NCI-H774 (cell line): ENCODE results near the gene STK10.

ENCODE experiments used
- DNase-seq: peaks from one replicate; lab custom pipeline; 2025; lab: John Stamatoyannopoulos, UW

Gene STK10

DNA sequence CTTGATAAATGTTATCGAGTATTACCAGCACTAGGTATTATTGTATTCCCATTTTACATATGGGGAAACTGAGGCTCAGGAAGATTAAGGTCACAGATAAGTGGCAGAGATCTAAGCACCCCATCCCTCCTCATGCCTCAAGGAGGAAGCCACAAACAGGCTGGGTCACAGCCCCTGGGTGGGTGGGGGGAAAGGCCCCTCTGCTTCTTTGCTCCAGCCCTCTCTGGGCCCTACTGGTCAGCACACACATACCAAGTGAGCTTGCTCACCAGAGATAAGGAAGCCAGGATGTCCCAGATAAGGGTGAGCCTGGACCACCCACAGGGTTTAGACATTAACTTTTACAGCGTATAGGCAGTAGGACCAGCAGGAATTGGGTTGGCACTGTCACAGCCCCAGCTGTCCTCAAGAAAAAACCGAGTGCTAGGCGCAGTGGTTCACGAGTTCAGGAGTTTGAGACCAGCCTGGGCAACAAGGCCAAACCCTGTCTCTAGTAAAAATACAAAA, 45.3 kb downstream of the STK10 start:
- no peak for DNase-seq

DNA sequence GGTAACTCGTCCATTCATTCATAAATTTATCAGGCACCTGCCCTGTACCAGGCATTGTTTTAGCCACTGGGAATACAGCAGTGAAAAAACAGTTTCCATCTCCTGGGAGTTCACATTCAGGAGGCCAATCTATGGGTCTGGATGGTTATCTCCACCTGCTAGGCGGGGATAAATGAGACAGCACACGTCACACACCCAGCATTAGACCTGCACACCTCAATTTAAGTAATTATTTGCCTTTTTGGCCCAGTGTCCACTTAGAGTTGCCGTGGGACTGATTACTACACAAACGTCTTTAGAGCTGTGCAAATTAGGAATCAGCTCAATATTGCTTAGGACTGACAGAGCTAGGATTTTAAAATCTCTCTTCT, 46.1 kb downstream of the STK10 start:
- peak; percentile 65 for DNase-seq

DNA sequence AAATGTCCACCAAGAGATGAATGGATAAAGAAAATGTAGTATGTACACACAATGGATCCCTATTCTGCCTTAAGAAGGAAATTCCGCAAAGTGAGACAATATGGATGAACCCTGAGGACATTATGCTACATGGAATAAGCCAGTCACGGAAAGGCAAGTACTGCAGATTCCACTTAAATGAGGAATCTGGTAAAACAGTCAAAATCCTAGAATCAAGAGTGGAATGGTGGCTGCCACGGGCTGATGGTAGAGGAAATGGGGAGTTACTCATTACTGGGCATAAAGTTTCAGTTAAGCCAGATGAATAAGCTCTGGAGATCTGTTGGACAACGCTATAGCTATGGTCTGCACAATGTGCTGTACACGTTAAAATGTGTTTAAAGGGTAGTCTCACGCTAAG, 47.2 kb downstream of the STK10 start:
- no peak for DNase-seq

DNA sequence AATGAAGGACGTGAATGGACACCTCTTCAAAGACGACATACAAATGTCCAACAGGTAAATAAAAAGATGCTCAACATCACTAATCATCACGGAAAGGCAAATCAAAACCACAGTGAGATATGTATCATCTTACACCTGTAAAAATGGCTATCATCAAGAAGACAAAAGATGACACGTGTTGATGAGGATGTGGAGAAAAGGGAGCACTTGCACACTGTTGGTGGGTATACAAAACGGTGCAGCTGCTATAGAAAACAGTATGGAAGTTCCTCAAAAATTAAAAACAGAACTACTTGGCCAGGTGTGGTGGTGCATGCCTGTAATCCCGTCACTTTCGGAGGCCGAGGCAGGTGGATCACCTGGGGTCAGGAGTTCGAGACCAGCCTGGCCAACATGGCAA, 47.9 kb downstream of the STK10 start:
- DNase-seq: no peak

DNA sequence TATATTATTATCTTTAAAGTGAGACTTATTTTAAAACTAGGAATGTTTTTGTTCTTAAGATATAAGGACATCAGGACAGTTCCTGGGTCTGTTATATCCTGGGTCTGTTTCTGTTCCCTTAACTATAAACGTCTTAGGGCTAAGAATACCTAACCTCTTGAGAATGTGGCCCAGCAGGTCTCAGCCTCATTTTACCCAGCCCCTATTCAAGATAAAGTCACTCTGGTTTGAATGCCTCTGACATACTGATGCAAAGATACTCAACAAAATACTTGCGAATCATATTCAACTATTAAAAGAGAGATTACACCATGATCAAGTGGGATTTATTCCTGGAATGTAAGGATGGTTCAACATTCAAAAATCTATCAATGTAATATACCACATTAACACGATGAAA, 51.0 kb downstream of the STK10 start:
- DNase-seq: no peak

DNA sequence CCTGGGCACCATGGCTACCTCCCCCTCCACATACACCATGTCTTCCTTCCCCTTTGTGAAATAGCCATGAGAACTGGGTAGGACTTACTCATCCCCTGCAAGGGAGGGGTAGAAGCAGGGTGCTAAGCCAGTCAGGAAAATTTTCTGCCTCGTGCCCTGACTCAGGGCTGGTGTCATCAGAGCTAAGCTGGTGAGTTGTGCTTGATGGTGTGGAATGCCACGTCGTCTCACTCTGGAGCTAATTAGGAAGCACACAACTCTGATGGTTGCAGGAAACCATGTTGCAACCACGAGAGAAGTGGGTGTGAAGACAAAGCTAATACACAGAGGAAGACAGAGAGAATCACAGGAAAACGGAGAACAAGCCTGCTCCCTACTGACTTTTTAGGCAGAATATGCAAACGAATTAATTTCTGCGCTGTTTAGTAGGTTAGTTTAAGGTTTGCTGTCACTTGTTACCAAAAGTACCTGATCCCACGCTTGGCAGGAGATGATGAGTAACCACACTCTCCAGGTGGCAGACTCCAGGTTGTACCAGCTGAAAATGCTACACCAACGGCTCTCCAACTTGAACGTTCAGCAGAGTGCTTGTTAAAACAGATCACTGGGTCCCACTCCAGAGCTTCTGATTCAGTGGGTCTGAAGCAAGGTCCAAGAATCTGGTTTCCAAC, 54.5 kb downstream of the STK10 start:
- DNase-seq: no peak

DNA sequence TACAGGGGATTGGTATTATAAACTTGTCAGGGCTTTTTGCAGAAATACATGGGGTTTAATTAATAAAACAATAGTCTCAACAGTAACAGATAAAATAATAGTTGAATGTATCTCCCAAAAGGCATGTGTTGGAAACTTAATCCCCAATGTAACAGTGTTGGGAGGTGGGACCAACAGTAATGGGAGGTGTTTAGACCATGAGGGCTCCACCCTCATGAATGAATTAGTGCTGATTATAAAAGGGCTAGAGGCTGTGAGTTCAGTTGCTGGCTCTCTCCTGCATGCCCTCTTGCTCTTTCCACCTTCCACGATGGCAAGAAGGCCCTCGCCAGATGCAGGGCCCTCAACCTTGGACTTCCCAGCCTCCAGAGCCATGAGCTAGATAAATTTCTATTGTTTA, 56.3 kb downstream of the STK10 start:
- no peak for DNase-seq

DNA sequence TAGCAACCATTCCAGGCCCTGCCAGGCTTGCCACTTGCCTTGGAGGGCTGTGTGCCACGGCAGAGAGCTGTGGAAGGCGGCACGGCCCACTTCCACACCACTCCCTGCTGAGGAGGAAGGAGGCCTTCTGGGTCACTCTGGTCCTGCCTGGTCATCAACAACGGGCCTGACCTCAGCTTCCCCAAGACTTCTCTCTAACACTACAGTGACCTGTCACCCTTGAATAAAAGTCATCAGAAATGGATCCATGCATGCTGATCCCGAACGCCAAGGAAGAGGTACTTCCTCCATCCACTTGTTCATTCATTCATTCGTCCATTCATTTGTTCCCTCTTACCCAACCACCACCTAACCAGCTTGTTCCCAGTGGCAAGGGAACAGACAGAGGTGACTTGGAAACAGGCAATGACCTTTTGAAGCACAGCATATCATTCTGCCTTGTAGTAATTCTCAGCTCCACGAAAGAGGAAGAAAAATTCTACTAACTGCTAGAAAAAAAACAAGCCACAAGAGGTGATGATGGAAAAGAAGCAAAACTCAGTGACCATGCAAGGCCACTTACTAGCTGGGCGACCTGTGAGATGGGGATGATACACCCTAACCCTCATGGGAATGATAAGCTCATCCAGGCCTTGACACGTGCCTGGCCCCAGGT, 58.6 kb downstream of the STK10 start:
- no peak for DNase-seq

DNA sequence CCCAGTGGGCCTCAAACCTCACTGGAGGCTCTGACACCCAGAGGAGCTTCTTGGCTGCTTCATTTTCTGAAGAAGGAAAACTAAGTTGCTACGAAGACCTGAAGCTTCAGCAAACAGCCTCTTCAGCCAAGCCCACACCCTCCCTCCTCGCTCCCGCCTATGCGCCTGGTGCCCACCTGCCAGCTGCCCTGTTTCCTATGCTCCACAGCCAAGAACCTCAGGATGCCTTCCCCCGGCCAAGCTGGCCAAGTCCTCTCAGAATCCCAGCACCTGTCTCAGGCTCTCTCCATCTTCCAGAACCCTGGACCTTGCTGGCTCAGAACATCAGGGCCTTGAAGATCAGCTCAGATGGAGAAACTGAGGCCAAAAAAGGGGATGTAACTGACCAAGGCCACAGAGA, 60.4 kb downstream of the STK10 start:
- DNase-seq: no peak

DNA sequence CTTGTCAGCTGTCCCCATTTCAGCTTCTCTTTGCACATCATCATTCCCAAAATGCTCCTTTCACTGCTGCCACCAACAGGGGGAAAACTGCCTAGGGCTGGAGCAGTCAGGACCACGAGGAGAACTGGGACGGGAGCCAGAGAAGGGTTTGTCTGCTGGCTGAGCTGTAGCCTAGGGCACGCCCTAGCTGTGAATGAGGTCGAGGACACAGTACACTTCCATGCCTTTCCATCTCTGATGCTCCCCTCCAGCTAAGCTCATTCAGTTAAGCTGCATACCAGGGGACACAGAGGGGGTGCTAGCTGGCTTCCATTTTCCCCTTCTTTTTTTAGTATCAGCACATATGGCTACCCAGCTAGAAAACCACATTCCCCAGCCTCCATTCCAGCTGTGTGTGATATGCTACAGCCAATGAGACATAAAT, 64.7 kb downstream of the STK10 start:
- DNase-seq: no peak

DNA sequence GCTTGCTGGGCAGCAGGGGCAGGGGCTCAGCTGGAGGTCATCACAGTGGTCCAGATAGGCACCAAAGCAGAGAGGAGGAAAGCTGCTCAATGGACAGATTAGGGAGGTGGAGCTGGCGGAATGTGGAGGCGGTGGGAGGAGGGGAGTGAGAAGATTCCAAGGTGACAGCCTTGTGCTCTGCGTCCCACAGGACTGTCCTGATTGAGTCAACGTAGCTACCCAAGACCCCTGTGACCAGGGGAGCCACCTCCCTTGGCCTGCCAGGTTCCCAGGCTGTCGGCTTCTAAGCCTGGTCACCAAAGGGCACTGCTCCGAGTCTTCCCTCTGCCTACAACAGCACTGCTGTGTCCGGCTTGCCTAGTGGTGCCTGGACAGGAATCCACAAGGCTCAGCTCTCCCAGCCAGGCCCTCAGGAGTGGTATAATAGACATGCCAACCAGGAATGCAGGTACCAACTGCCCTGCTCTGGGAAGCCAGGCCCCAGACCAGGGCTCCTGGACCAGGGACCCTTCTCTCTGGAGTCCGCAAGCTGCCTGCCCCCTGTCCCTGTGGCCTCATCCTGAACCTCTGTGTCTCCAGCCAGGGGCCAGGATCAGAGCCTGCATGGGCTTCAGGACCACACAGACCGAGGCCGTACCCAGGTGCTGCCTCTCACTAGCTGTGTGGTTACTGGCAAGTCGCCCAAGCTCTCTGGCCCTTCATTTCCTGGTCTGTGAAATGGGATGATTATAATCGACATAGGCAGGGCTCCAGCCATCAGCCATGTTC, 67.9 kb downstream of the STK10 start:
- DNase-seq: no peak

DNA sequence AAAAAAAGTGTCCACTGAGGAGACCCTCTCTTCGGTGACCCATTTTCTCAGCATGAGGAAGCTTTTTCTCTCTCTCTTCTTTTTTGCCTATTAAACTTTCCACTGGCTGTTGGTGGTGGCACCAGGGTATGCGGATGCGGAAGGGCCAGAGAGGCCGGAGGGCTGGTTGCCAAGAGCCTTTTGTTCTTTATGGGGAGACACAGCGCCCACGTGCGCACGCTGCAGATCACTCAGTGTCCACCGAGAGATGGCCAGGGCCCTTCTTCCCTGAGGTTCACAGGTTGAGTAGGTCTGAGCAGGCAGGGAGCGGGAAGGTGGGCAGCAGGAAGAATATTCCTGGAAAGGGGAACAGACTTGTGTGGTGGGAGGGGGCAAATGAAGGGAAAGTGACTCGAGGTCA, 69.1 kb downstream of the STK10 start:
- DNase-seq: no peak

DNA sequence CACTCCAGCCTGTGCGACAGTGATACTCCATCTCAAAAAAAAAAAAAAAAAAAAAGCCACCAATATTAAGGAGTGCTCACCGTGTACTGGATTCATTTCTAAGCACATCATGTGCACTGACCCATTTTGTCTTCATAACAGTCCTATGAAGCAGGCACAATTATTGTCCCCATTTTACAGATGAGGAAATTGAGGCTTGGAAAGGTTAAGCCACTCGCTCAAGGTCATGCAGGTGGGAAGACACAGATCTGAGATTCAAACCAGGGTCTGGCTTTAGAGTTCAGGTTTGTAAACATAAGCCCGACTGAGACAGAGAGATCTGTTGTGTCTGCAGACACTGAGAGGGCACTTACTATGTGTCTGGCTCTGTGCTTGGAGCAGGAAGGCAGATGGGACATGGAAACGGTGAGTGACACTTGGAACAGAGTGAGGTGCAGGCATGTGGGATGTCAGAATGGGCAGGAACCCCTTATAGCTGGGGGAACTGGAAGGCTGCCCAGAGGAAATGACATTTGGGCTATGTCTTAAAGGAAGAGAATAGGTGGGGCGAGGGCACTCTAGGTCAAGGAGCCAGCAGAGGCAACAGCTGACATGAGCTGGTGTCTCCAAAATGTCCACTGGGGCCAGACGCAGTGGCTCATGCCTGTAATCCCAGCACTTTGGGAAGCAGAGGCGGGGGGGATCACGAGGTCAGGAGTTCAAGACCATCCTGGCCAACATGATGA, 69.9 kb downstream of the STK10 start:
- DNase-seq: no peak

DNA sequence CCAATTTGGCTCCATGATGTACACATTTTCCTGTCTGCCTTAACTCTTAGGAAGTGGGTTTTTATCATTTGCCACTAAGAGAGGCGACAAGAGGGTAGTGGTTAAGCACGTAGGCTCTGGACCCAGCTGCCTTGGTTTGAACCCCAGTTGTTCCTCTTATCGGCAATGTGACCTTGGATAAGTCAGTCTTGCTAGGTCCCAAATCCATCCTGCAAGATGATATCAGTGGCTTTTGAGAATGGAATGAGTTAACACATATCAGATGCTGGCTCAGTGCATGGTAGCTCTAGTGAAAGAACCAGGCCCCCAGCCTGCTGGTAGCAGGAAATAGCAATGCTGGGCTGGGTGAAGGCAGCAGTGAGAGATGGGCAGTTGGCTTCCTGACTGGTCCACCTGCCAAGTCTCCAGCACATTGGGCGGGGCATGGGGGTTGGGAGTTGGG, 72.5 kb downstream of the STK10 start:
- no peak for DNase-seq

DNA sequence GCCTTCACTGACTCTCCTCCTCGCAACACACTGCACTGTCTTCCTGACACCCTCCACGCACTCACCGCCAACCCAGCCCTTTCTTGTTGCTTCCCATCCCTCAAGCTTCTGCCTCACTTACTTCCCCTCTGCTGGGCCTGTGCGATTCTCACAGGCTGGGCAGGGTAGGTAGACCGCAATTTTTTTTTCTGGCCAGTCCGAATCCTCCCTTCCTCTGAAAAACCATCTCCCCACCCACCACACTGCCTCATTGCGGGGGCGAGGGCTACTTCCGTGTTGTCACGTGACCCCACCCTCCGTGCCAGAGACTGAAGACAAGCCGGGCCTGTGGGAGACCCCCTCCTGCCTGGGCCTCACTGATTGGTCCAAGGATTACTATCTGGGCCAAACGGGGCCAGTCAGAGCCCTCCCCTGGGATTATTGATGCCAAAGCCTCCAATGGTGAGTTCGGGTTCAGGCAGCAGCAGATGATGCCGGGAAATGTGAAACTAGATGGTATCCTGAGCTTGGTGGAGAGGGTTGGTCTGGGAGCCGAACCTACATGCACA, 73.1 kb downstream of the STK10 start:
- no peak for DNase-seq

DNA sequence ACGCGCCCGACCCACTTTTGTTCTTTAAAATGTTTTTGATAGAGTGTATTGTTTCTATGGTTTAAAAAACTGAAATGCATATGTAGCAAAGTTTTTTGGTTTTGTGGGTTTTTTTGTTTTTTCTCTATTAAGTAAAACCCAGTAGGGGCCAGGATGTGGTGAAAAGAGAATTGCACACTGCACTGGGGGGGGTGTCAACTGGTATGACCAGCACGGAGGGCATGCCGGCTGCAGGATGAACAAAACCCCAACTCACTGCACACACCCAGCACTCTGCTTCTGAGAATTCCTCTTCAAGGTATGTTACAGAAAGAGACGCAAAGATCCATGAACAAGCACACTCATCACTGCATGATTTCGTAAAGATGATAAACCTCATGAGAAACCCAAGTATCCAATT, 75.0 kb downstream of the STK10 start:
- no peak for DNase-seq

DNA sequence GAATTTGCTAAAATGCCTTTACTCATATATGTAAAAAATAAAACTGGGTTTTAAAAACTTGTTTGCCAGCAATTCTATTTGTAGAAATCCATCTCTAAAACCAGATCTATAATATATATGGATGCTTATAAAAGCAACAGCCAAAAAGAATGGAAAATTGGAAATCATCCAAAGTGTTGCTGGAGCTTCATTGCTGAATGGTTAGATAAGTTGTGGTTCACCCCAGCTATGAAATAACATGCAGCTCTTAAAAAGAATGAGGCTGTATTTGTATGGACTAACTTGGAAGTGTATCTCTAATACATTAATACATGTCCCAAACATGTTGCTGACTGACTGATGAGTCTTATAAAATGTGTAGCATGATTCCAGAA, 76.2 kb downstream of the STK10 start:
- DNase-seq: no peak

DNA sequence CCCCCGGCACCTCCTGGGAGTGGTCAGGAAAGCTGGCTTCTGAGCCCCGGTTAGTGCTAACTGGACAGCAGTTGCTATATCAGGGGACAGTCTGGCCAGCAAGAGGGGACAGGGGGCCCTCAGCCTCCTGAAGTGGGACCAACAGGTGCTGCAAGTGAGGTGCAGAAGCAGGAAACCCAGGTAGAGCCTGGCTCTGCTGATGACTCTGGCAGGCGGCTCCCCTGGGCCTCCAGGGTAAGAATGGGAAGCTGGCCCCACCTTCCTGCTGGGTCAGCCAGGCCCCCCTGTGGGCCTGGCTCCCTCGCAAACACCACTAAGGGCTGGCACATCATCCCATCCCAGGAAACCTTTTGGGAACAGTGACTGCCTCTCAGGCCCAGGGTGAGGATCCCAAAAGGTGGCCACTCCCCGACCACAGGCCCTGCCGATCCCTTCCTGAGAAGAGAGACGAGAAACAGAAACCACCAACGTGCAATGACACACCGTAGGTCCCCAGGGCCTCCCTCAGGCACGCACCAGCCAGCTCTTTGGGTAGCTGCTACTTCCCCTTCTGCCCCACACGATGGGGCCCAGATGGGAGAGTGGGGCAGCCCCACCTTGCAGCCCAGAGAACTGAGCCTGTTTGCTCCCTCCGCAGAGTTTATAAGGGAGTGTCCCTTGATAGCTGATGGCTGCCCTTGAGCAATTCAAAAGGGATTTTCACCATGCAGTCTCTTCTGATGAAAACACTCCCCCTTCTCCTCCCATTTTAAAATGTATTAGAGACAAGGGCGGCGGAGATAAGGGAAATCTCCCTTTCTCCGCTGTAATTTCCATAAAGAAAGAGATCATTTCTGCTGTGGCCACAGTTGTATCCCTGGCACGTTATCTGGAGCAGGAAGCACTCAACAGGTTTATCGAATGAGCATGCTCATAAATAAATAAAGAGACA, 76.8 kb downstream of the STK10 start:
- no peak for DNase-seq

DNA sequence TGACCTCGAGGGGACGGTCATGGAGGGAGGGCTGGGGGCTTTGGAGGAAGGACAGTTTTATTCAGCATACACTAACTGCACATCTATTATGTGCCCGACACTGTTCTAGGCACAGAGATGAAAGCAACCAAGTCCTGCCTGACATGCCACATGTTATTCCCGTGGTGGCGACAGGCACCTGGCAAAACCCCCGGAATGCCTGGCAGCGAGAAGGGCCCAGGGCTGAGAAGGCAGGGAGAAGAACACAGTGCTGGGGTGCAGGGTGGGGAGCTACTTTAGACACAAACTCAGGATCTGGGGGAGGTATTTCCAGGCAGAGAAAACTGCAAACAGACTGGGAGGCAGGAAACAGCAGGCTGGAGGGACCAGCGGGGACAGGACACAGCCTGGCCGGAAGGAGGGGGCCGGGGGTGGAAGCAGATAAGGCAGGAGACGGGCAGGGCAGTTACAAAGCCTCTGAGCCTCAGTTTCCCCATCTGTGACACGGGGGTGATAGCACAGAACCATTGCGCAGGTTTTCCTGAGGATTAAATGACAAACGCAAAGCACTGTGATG, 77.7 kb downstream of the STK10 start:
- no peak for DNase-seq

DNA sequence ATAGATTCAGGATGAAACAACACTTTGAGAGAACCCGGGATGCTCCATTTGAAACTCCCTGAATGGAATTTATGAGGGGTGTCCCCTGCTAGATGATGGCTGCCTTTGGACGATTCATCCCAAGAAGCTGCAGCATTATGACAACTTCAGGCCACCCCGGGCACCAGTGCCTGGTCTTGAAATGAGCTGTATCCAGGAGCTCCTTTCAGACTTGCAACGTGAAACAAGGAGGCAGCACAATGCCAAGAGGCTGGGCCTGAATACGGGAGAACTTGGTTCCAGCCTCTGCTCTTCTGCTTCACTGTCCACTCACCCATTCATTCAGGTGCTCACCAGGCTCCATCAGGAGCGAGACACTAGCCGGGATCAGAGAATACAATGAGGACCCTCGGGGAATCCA, 78.3 kb downstream of the STK10 start:
- DNase-seq: no peak

DNA sequence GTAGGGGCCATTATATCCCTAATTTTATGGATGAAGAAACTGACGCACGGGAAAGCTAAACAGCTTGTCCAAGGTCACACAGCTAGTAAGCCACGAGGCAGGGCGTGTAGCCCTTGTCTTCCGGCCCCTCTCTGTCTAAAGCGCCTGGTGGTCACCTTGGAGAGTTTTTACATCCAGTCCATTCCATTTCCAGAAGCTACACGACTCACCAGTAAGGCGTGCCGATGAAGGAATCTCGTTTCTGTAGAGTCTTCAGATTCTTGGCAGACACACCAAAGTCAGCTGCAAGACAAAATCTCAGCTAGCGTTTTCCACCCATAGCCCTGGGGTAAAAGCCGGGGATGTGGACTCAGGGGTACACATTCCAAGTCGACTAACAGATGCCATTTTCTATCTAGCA, 80.5 kb downstream of the STK10 start:
- no peak for DNase-seq
